Mesothelial cell of epicardium (in vitro differentiated cells): ENCODE measurements around the gene PAX5. TPM values are rescaled to one million over a fixed set of nuclear protein-coding genes. Genes with fewer than 3 reads are reported as not detected.

Source experiments
- DNase-seq, 2 experiments: peaks; one replicate each; pipeline ENCODE4 v3.0.0; 2021; ENCODE audit warnings: low spot score in 2 of 2; ENCODE audit not compliant: unreplicated experiment in 2 of 2
- H3K27ac Mint-ChIP-seq: 2 replicates; pipeline ENCODE4 v1.8.0; 2021; ENCODE audit warnings: mixed read lengths
- H3K27me3 Mint-ChIP-seq: 2 replicates; pipeline ENCODE4 v1.8.0; 2021; ENCODE audit warnings: low read depth, mixed read lengths
- H3K36me3 Mint-ChIP-seq: 2 replicates; pipeline ENCODE4 v1.8.0; 2021; ENCODE audit warnings: mixed read lengths
- H3K4me1 Mint-ChIP-seq: 2 replicates; pipeline ENCODE4 v1.8.0; 2021; ENCODE audit warnings: mixed read lengths
- H3K4me3 Mint-ChIP-seq: 2 replicates; pipeline ENCODE4 v1.8.0; 2021; ENCODE audit warnings: mild to moderate bottlenecking, moderate library complexity, mixed read lengths
- H3K9me3 Mint-ChIP-seq: 2 replicates; pipeline ENCODE4 v1.8.0; 2021; ENCODE audit warnings: mixed read lengths
- total RNA-seq: library from RNA; stranded (reverse); gene quantifications from 3 replicates; pipeline ENCODE4 v1.2.1, GENCODE V29; 2021
- TF ChIP-seq, protein P1 (sequence below): fragments of 200-600 bp; sonication (generic); IDR thresholded peaks from one replicate; pipeline ENCODE4 v1.5.0; 2021; ENCODE audit warnings: antibody characterized with exemption; ENCODE audit not compliant: unreplicated experiment

Gene PAX5
- total RNA-seq, 1 donor from 2014 or later: not detected

DNA sequence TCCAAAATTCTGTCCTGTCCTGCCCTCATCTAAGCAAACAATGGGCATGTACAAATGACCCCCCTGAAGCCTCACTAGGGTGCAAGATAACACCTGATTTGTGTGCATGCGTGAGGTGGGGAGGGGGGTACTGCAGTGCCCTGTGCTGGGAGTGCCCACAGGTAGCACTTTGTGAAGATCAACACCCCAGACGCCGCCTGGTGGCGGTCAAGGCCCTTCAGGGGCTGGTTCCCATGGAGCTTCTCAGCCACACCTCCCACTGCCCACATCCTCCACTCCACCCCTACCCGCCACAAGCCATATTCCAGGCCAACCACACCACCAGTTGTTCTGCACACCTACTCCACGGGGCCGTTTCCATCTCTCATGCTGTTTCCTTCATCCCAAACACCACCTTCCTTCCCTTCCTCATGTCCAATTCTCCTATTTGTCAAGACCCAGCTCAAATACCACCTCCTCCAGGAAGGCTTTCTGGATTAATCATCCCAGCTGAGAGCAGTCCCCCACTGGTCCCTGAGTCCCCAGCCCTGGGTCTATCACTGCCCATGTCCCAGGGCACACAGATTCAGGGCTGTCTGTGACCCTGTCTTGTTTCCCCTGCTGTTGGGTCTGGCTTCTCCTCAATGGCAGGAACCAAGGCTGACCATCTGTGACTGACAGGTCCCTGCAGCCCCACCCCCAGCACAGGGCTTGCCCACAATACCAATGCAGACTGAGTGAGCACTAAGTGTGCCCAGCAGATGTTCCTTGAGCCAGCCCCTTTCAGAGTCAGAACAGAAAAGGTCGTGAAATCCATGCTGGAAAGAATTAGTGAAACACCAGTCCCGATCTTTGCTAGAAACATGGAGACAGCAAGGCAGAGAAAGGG lies 178.4 kb downstream of the PAX5 start:
- H3K4me3 Mint-ChIP-seq: no peak overlapping the region
- no peaks in the 10 kb centered on the region for H3K9me3 Mint-ChIP-seq
- H3K27ac Mint-ChIP-seq: no peak overlapping the region
- TF ChIP-seq, protein P1, sequence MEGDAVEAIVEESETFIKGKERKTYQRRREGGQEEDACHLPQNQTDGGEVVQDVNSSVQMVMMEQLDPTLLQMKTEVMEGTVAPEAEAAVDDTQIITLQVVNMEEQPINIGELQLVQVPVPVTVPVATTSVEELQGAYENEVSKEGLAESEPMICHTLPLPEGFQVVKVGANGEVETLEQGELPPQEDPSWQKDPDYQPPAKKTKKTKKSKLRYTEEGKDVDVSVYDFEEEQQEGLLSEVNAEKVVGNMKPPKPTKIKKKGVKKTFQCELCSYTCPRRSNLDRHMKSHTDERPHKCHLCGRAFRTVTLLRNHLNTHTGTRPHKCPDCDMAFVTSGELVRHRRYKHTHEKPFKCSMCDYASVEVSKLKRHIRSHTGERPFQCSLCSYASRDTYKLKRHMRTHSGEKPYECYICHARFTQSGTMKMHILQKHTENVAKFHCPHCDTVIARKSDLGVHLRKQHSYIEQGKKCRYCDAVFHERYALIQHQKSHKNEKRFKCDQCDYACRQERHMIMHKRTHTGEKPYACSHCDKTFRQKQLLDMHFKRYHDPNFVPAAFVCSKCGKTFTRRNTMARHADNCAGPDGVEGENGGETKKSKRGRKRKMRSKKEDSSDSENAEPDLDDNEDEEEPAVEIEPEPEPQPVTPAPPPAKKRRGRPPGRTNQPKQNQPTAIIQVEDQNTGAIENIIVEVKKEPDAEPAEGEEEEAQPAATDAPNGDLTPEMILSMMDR: no peak
- no peak for DNase-seq
- H3K36me3 Mint-ChIP-seq: no peaks in the 10 kb centered on the region
- H3K4me1 Mint-ChIP-seq: peaks cover 16% of the 10 kb centered on the region
- H3K27me3 Mint-ChIP-seq: peaks cover 83% of the 10 kb centered on the region

- Mint-ChIP-seq H3K4me3 (no peak overlapping the region), H3K9me3 (no peaks in the 10 kb centered on the region), H3K27ac (no peak overlapping the region), H3K27me3 (peaks cover 85% of the 10 kb centered on the region), H3K36me3 (no peaks in the 10 kb centered on the region), H3K4me1 (peaks cover 16% of the 10 kb centered on the region)
- no peak for DNase-seq
- TF ChIP-seq, protein P1: no peak
These were observed 179.3 kb downstream of the PAX5 start for GRCh38 chr9:36854751-36855150.

DNA sequence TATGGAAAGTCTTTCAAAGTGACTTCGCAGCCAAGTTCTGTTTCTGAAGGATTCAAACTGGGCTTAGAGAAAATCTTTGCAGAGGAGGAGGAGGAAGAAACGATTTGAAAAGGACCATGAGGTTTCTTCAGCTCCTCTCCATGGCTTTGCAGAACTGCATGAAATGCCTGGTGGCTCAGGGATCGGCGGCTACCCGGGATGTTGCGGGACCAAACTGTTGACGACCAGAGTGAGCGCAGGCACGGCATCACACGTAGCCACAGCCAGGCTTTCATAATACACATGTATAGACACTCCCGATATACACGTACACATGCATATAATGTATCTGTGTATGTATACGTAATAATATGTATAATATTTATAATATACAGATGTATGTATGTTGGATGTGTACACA lies 180.0 kb downstream of the PAX5 start:
- TF ChIP-seq, protein P1: no peak
- Mint-ChIP-seq H3K27ac (no peak overlapping the region), H3K27me3 (peaks cover 87% of the 10 kb centered on the region), H3K36me3 (no peaks in the 10 kb centered on the region), H3K9me3 (no peaks in the 10 kb centered on the region), H3K4me3 (no peak overlapping the region), H3K4me1 (peaks cover 9% of the 10 kb centered on the region)
- DNase-seq: no peak

DNA sequence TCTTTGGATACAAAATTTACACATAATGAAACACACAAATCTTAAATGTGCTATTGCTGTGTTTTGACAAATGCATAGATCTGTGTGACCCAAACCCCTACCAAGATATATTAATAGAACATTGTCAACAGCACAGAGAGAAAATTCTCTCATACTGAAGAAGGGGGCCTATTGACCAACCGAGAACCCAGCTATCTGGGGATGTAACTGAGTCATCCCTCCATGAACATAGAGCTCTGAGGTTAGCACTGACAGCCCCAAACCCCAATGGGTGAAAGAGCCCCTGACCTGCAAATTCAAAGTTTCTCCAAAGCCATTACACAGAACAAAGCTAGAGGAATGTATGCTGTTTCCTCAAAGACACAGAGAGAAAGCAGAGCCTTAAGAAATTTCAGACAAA lies 180.8 kb downstream of the PAX5 start:
- no peak overlapping the region for H3K4me3 Mint-ChIP-seq
- H3K36me3 Mint-ChIP-seq: no peaks in the 10 kb centered on the region
- H3K9me3 Mint-ChIP-seq: no peaks in the 10 kb centered on the region
- no peak overlapping the region for H3K27ac Mint-ChIP-seq
- TF ChIP-seq, protein P1: no peak
- DNase-seq: no peak
- H3K4me1 Mint-ChIP-seq: peaks cover 8% of the 10 kb centered on the region
- peaks cover 84% of the 10 kb centered on the region for H3K27me3 Mint-ChIP-seq

- Mint-ChIP-seq H3K9me3 (no peaks in the 10 kb centered on the region), H3K4me1 (peaks cover 13% of the 10 kb centered on the region), H3K36me3 (no peaks in the 10 kb centered on the region), H3K27me3 (peaks cover 69% of the 10 kb centered on the region), H3K4me3 (no peak overlapping the region), H3K27ac (no peak overlapping the region)
- TF ChIP-seq, protein P1: no peak
- DNase-seq: no peak
These were observed 184.1 kb downstream of the PAX5 start for GRCh38 chr9:36849943-36850342.
